ENCODE results near the gene GAB2. TPM values are rescaled to one million over a fixed set of nuclear protein-coding genes. Genes with fewer than 3 reads are reported as not detected.

GAB2 gene
- total RNA-seq, 1 donor from 2014 or later: 15.9 TPM

DNA sequence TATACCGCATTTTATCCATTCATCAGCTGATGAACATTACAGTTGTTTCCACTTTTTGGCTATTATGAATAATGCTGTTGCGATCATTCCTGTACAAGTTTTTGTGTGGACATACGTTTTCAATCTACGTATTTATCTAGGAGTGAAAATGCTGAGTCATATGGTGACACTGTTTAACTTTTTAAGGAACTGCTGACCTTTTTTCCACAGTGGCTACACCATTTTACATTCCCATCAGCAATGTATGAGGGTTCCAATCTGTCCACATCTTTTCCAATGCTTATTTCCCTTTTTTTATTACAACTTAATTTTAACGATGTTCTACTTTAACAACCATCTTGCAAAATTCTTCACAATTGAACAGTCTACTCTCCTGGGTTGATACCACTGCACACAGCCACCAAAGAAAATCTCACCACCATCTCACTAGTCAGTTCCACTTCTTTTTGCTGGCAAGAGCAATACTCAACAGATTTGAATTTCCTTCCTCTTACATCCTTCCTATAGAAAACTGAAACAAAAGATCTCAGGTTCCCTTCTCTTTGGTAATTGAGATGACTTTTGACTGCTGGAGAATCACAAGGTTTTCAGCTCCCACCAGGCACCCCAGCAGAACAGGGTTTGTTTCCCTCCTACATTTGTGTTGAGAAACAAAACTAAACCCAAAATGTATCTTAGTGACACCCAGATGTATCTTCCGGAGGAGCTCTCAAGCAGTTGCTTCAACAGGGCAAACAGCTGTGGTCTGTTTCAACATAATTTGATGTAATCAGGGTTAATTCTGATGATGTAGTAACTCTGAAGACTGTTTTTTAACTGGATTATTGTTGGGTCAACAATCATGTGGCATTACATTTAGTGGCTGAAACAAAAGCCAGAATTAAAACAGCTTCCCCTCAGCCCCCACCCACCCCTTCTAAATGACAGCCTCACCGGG lies 7.0 kb upstream of the GAB2 start:
- Mint-ChIP-seq H3K27ac (peak overlapping the region; percentile 57), H3K9me3 (no peaks in the 10 kb centered on the region), H3K36me3 (ENCODE audit: low read depth) (peaks cover 19% of the 10 kb centered on the region), H3K27me3 (ENCODE audit: insufficient read depth) (no peaks in the 10 kb centered on the region), H3K4me3 (peak overlapping the region; percentile 55), H3K4me1 (ENCODE audit: low read depth) (peaks cover 68% of the 10 kb centered on the region)
- DNase-seq (ENCODE audit: low spot score): no peak
- intact Hi-C loops (cut with micrococcal nuclease): no loop called here

DNA sequence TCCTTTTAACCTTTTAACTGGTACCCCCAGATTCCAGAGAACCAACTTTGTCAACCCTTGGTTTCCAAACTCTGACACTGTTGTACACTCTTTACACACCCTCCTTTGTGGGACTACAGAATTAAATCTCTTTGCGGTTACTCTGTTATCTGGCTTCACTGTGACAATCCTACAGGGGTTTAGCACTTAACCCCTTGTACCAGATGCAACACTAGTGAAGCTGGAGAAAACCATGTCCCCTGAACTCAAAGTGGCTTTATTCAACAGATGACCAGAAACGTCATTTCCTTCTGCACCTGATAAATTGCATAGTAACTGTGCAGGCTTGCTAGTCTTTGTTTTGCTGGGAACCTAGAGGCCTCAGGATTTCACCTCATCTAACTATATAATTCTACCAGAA lies 5.6 kb upstream of the GAB2 start:
- intact Hi-C loops (cut with micrococcal nuclease): no loop called here
- Mint-ChIP-seq H3K9me3 (no peaks in the 10 kb centered on the region), H3K27me3 (ENCODE audit: insufficient read depth) (peaks cover 8% of the 10 kb centered on the region), H3K27ac (no peak overlapping the region), H3K4me1 (ENCODE audit: low read depth) (peaks cover 70% of the 10 kb centered on the region), H3K4me3 (no peak overlapping the region), H3K36me3 (ENCODE audit: low read depth) (peaks cover 14% of the 10 kb centered on the region)
- no peak for DNase-seq (ENCODE audit: low spot score)

DNA sequence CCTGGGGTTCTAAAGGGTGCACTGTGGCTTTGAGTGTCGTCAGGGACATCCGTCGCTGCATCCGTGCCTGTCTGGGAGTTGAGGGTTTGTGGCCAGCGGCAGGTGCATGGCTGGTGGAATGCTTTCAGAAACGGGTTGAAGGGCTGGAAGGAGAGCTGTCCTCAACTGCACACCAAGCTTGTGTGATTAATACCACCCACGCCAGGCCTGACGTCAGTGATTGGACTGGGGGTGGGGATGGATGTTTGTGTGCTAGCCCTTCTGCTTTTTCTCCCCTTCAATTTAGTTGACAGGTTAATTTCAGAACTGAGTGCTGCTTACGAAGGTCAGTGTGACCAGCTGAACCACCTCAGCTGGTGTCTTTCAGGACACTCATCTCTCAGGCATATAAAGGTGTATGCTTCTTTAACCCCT lies 3.2 kb upstream of the GAB2 start:
- H3K9me3 Mint-ChIP-seq: no peaks in the 10 kb centered on the region
- H3K4me1 Mint-ChIP-seq (ENCODE audit: low read depth): peaks cover 59% of the 10 kb centered on the region
- intact Hi-C loops (cut with micrococcal nuclease): loop anchor here (1.0 kb wide), 1 partner anchor 8 kb away; no protein-coding TSS in a partner anchor
- H3K27ac Mint-ChIP-seq: peak overlapping the region; percentile 14
- H3K27me3 Mint-ChIP-seq (ENCODE audit: insufficient read depth): peaks cover 8% of the 10 kb centered on the region
- no peak for DNase-seq (ENCODE audit: low spot score)
- peak overlapping the region; percentile 60 for H3K4me3 Mint-ChIP-seq
- H3K36me3 Mint-ChIP-seq (ENCODE audit: low read depth): peaks cover 8% of the 10 kb centered on the region

DNA sequence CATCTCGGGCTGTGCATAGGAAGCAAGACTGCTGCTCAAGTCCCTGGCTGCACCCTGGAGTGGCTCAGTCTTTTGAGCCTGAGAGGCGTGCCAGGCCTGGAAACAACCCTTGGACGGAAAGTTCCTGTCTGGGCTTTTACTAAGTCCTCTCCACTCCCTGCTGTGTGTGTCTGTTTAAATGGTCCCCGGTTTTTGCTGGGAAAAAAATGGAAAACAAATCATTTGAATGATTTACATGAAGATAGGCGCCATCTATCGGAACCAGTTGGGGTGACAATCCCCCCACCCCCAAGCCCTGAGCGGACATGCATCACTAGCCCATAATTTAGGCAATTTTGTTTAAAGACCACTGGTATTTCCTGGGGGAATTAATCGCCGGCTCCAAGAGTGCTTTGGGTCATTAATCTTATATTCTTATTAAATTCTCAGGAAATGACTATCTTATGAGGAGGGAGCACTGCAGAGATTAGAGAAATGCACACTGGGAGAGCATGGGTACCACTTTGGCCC lies 2.7 kb upstream of the GAB2 start:
- Mint-ChIP-seq H3K27ac (peak overlapping the region; percentile 14), H3K4me3 (peak overlapping the region; percentile 60), H3K36me3 (ENCODE audit: low read depth) (peaks cover 8% of the 10 kb centered on the region), H3K4me1 (ENCODE audit: low read depth) (peaks cover 61% of the 10 kb centered on the region), H3K27me3 (ENCODE audit: insufficient read depth) (peaks cover 8% of the 10 kb centered on the region), H3K9me3 (no peaks in the 10 kb centered on the region)
- DNase-seq (ENCODE audit: low spot score): peak; percentile 30
- intact Hi-C loops (cut with micrococcal nuclease): loop anchor here (1.0 kb wide), 1 partner anchor 9 kb away; no protein-coding TSS in a partner anchor

DNA sequence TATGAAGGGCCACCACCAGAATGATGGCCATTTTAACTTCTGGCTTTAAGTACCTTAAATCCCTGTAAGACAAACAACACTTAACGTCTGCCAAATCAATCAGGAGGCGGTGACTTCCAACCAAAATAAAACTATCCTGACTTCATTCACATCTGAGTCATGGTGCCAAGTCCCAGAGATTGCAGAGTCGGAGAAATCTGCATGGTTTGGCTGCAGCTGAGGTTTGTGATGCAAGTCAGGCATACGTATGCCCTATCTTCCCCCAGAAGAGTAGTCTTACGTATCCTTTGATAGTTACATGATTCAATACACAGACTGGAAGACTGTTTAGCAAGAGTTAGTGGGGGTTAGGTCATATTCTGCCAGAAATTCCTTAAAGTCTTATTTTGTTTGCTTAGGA lies 1.7 kb upstream of the GAB2 start:
- no peak overlapping the region for H3K27ac Mint-ChIP-seq
- H3K9me3 Mint-ChIP-seq: no peaks in the 10 kb centered on the region
- peaks cover 4% of the 10 kb centered on the region for H3K36me3 Mint-ChIP-seq (ENCODE audit: low read depth)
- peaks cover 8% of the 10 kb centered on the region for H3K27me3 Mint-ChIP-seq (ENCODE audit: insufficient read depth)
- DNase-seq (ENCODE audit: low spot score): no peak
- peaks cover 54% of the 10 kb centered on the region for H3K4me1 Mint-ChIP-seq (ENCODE audit: low read depth)
- peak overlapping the region; percentile 86 for H3K4me3 Mint-ChIP-seq
- intact Hi-C loops (cut with micrococcal nuclease): loop anchor here (5.0 kb wide), 3 partner anchors 77 to 342 kb away; partner anchors contain the start of gene NDUFC2

DNA sequence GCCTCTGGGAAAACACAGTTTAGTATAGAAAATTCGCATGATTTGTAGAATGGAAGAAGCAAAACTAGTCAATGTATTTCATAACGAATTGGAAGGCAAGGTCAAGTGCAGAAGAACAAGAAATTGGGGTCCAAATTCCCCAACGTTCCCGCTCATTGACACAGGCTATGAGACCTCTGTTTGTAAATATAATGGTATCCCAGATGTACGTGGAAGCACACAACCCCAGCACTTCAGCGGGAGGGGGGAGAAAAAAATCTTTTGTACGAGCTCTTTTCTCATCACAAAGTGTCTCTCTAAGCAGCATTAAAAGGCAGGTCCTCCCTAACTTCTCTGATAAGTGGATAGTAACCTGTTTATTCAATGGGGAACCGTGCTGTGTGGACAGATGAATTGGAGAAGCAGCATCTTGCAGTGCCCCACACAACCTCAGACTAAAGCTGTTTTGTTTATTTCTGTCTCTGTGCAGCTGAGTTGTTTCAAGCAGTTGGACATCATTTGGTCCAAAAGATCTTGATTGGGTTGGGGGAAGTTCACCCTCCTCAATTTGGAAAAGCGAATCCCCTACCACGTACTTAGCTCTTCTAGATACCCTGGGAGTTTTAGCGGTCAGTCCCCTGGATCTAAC lies 1.1 kb upstream of the GAB2 start:
- intact Hi-C loops (cut with micrococcal nuclease): loop anchor here (5.0 kb wide), 3 partner anchors 76 to 341 kb away; partner anchors contain the start of gene NDUFC2

DNA sequence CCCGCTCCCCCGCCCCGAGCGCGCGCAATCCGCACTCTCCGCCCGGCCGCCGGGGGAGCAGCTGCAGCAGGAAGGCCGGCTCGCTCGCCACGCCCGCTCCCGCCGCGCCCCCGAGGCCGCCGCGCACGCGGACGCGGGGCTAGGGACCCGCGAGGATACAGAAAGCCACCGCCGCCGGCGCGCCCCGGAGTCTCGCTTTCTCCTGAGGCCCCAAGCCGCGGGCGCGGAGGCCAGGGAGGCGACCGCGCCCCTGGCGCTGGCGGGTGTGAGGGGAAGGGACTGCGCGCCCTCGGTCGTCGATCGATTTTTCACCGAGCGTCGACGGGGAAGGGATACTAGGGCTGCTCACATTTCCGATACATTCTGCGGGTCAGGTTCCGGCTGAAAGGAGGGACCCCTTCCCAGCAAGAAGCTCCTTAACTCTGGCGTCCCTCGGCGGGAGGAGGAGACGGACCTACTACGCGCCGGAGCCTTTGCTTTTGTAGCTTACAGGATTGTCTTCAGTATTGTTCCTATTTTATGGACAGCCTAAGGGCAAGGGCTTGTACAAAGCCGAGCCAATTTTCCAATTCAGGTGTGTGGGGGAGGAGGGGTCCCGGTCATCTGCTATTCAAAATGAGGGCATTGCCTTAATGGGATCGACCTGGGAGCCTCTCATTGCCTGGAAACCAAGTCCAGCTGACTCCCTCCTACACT lies 416 bp upstream of the GAB2 start:
- H3K27ac Mint-ChIP-seq: peak overlapping the region; percentile 72
- H3K36me3 Mint-ChIP-seq (ENCODE audit: low read depth): peaks cover 8% of the 10 kb centered on the region
- no peaks in the 10 kb centered on the region for H3K9me3 Mint-ChIP-seq

More for the DNA sequence above, 1.1 kb upstream of the GAB2 start:
- Mint-ChIP-seq H3K4me1 (ENCODE audit: low read depth) (peaks cover 51% of the 10 kb centered on the region), H3K4me3 (peak overlapping the region; percentile 86), H3K27ac (peak overlapping the region; percentile 72), H3K36me3 (ENCODE audit: low read depth) (peaks cover 4% of the 10 kb centered on the region), H3K27me3 (ENCODE audit: insufficient read depth) (peaks cover 8% of the 10 kb centered on the region), H3K9me3 (no peaks in the 10 kb centered on the region)
- no peak for DNase-seq (ENCODE audit: low spot score)

DNA sequence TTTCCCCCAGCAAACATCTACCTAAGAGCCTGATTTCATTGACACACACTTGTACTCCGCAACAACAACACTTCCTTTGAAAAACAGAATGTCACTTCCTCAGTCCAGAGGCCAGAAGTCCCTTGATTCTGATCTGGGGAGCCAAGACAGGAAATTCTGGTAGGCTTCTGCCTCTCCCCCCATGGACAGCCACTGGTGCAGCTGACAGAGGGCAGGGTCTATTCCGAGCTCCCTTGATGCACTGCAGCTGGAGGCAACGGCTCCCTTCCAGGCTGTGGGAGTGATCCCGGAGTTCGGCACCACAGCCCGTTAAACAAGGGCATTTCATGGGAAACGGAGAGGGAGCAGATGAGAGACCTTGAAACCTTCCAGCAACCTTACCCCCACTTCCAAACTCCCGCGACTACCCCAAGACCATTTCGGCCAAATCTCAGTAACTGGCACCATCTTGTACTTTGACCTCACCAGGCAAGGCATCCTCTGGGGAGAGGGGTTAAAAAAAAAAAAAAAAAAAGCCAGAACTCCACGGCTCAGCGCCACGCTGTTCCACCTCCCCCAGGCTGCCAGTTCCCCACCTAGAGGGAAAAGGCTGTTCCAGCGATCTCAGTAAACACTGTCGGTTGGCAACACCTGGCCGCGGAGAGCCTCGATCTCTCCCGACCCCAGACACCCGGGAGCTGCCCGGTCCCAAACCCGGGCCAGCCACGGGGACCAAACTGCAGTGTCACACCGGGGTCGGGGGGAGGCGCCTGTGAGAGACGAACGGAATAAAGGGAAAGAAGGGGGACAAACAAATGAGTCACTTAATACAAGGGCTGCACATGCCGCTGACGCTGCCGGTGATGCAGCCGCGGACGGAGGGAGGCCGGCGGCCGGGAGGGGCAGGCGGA lies 1.1 kb downstream of the GAB2 start:
- H3K9me3 Mint-ChIP-seq: no peaks in the 10 kb centered on the region
- DNase-seq (ENCODE audit: low spot score): peak; percentile 78
- H3K27me3 Mint-ChIP-seq (ENCODE audit: insufficient read depth): peaks cover 8% of the 10 kb centered on the region
- H3K4me1 Mint-ChIP-seq (ENCODE audit: low read depth): peaks cover 64% of the 10 kb centered on the region
- H3K27ac Mint-ChIP-seq: peak overlapping the region; percentile 92
- peaks cover 8% of the 10 kb centered on the region for H3K36me3 Mint-ChIP-seq (ENCODE audit: low read depth)
- H3K4me3 Mint-ChIP-seq: peak overlapping the region; percentile 97
- intact Hi-C loops (cut with micrococcal nuclease): loop anchor here (1.0 to 5.0 kb wide), 14 partner anchors 16 to 422 kb away; partner anchors contain the start of genes ALG8, INTS4, KCTD21 and NARS2

More for the DNA sequence above, 416 bp upstream of the GAB2 start:
- peaks cover 58% of the 10 kb centered on the region for H3K4me1 Mint-ChIP-seq (ENCODE audit: low read depth)
- intact Hi-C loops (cut with micrococcal nuclease): loop anchor here (1.0 to 5.0 kb wide), 14 partner anchors 15 to 423 kb away; partner anchors contain the start of genes ALG8, INTS4, KCTD21 and NARS2
- DNase-seq (ENCODE audit: low spot score): peak; percentile 81
- H3K27me3 Mint-ChIP-seq (ENCODE audit: insufficient read depth): peaks cover 8% of the 10 kb centered on the region
- H3K4me3 Mint-ChIP-seq: peak overlapping the region; percentile 86

DNA sequence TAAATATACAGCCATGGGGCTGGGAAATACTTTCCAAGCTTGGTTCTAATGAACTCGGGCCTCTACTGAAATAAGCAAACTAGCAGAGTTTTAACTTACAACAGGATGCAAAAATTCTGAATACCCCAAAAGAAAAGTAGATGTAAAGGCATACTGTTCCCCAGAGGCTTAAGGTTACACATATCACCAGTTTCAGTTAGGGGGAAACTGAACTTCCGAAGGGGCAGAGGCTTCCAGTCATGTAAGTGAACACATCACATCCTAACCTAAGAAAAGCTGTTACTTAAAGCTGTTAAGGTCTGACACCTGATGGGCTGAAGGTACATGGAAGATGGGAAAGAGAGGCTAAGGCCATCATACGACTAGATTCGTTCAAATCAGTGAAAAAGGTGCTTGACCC lies 2.3 kb downstream of the GAB2 start:
- H3K27ac Mint-ChIP-seq: peak overlapping the region; percentile 3

DNA sequence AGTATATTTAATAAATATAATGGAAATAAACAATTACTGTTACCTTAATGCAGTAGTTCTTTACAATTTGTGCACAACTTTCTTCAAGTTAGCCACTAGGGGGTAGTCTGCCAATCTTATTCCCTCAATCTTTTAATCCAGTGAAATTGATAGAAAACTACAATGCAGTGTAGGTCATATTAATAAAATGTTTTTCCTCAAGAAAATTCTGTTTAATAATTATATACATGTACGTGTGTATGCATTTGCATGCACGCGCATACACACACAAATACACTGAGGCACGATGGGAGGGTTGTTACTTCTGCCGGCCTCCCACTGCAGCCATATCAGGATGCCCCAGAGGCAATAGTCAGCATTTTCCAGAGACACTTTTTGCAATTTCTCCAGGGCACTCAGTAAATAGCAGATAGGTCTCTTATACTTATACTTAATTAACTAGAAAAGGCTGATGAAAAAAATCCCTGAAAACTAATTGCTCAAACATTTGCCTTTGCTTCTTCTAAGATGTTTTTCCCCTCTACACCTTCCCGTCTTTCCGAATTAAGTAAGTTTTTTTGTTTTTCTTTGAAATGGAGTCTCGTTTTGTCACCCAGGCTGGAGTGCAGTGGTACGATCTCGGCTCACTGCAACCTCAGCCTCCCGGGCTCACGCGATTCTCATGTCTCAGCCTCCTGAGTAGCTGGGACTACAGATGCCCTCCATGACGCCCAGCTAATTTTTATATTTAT lies 3.1 kb downstream of the GAB2 start:
- Mint-ChIP-seq H3K4me1 (ENCODE audit: low read depth) (peaks cover 47% of the 10 kb centered on the region), H3K27me3 (ENCODE audit: insufficient read depth) (peaks cover 8% of the 10 kb centered on the region), H3K27ac (no peak overlapping the region), H3K36me3 (ENCODE audit: low read depth) (peaks cover 12% of the 10 kb centered on the region), H3K4me3 (no peak overlapping the region), H3K9me3 (peaks cover 9% of the 10 kb centered on the region)
- no peak for DNase-seq (ENCODE audit: low spot score)
- intact Hi-C loops (cut with micrococcal nuclease): loop anchor here (2.0 to 5.0 kb wide), 4 partner anchors 16 to 337 kb away; partner anchors contain the start of gene NDUFC2

More for the DNA sequence above, 2.3 kb downstream of the GAB2 start:
- no peak for DNase-seq (ENCODE audit: low spot score)
- intact Hi-C loops (cut with micrococcal nuclease): loop anchor here (2.0 to 5.0 kb wide), 4 partner anchors 17 to 338 kb away; partner anchors contain the start of gene NDUFC2
- Mint-ChIP-seq H3K4me1 (ENCODE audit: low read depth) (peaks cover 54% of the 10 kb centered on the region), H3K9me3 (peaks cover 4% of the 10 kb centered on the region), H3K36me3 (ENCODE audit: low read depth) (peaks cover 9% of the 10 kb centered on the region), H3K4me3 (peak overlapping the region; percentile 57), H3K27me3 (ENCODE audit: insufficient read depth) (peaks cover 8% of the 10 kb centered on the region)

DNA sequence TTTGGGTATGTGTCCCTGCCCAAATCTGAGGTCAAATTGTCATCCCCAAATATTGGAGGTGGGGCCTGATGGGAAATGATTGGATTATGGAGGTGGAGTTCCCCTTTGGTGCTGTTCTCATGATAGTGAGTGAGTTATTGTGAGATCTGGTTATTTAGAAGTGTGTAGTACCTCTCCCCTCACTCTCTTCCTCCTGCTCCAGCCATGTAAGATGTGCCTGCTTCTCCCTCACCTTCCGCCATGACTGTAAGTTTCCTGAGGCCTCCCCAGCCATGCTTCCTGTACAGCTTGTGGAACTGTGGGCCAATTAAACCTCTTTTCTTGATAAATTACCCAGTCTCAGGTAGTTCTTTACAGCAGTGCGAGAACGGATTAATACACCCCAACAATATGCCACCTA lies 9.0 kb downstream of the GAB2 start:
- Mint-ChIP-seq H3K4me1 (ENCODE audit: low read depth) (peaks cover 31% of the 10 kb centered on the region), H3K36me3 (ENCODE audit: low read depth) (peaks cover 40% of the 10 kb centered on the region)
- intact Hi-C loops (cut with micrococcal nuclease): no loop called here

More for the DNA sequence above, 9.0 kb downstream of the GAB2 start:
- Mint-ChIP-seq H3K4me3 (no peak overlapping the region), H3K27ac (no peak overlapping the region), H3K27me3 (ENCODE audit: insufficient read depth) (no peaks in the 10 kb centered on the region), H3K9me3 (peaks cover 32% of the 10 kb centered on the region)
- DNase-seq (ENCODE audit: low spot score): no peak

All from activated T-helper 1 cell treated with anti-CD3 and anti-CD28 coated beads, Interleukin-12 subunit alpha, Interleukin-12 subunit beta, Interleukin-2, Interleukin-4 antibody, amounts not matched to agents 30 ng/mL and 10 ng/mL and 1 ng/mL, durations not matched to agents 14 hours and 24 hours and 36 hours (primary cell).